DND-41 (cell line): ENCODE data around the gene FAU.

Experiments used
- ATAC-seq: fragments of 200-7000 bp; cut with Tn5 transposase; 3 replicates; pipeline ENCODE4 v1.9.1; 2021; ENCODE audit warnings: low read depth; ENCODE audit not compliant: insufficient read depth
- DNase-seq: peaks from one replicate; pipeline ENCODE4 v3.0.0-alpha.2; 2020
- H2AFZ ChIP-seq: 2 replicates; pipeline ENCODE4 v1.6.0; 2012; ENCODE audit warnings: low read depth, low read length
- H3K27ac ChIP-seq: 2 replicates; pipeline ENCODE4 v1.5.1; 2012; ENCODE audit warnings: low read length, inconsistent platforms
- H3K27me3 ChIP-seq: fragments of 200-600 bp; sonication (generic); 2 replicates; pipeline ENCODE4 v1.6.0; 2012; ENCODE audit warnings: low read length, mild to moderate bottlenecking, inconsistent platforms; ENCODE audit not compliant: insufficient read depth, poor library complexity
- H3K36me3 ChIP-seq: 2 replicates; pipeline ENCODE4 v1.5.1; 2012; ENCODE audit warnings: low read length, inconsistent platforms; ENCODE audit not compliant: insufficient read depth
- H3K4me1 ChIP-seq: 2 replicates; pipeline ENCODE4 v1.5.1; 2012; ENCODE audit warnings: mild to moderate bottlenecking, low read length; ENCODE audit not compliant: insufficient read depth
- H3K4me2 ChIP-seq: 2 replicates; pipeline ENCODE4 v1.6.0; 2012; ENCODE audit warnings: mild to moderate bottlenecking, moderate library complexity, low read length, inconsistent platforms; ENCODE audit not compliant: insufficient read depth
- H3K4me3 ChIP-seq, 2 experiments: fragments of 200-600 bp in 1 of 2; shearing (Covaris generic) in 1 of 2; 2 replicates each; pipeline ENCODE4 v1.5.1; 2012 to 2016; ENCODE audit warnings: inconsistent platforms in 2 of 2, low read length in 2 of 2, mild to moderate bottlenecking in 2 of 2, low read depth in 1 of 2, moderate library complexity in 1 of 2
- H3K79me2 ChIP-seq: 2 replicates; pipeline ENCODE4 v1.6.0; 2012; ENCODE audit warnings: low read length, inconsistent platforms; ENCODE audit not compliant: insufficient read depth
- H3K9ac ChIP-seq: 2 replicates; pipeline ENCODE4 v1.6.0; 2012; ENCODE audit warnings: low read depth, mild to moderate bottlenecking, inconsistent platforms, low read length, moderate library complexity
- H3K9me3 ChIP-seq: 2 replicates; pipeline ENCODE4 v1.5.1; 2012; ENCODE audit warnings: low read length, moderate library complexity, mild to moderate bottlenecking, inconsistent platforms; ENCODE audit not compliant: insufficient read depth, severe bottlenecking
- H4K20me1 ChIP-seq: 2 replicates; pipeline ENCODE4 v1.6.0; 2012; ENCODE audit warnings: low read length; ENCODE audit not compliant: insufficient read depth
- EZH2 ChIP-seq: IDR thresholded peaks from 3 replicates; pipeline ENCODE4 v1.6.1; 2012; ENCODE audit warnings: borderline replicate concordance, low read depth, mild to moderate bottlenecking, moderate library complexity, low read length, inconsistent platforms; ENCODE audit not compliant: severe bottlenecking
- TF ChIP-seq, protein P1 (sequence below): IDR thresholded peaks from 2 replicates; pipeline ENCODE4 v1.5.1; 2012; ENCODE audit warnings: borderline replicate concordance, low read length, moderate library complexity, mild to moderate bottlenecking; ENCODE audit not compliant: poor library complexity, severe bottlenecking; ENCODE audit errors: extremely low read depth

Gene FAU

GRCh38 chr11:65083834-65084597, 37.9 kb downstream of the FAU start, which contains the start of the genes CDCA5 and ZFPL1:
Gene CDCA5, minus strand, starts transcription at chr11:65084040. Its CDS starts 62 bp downstream, at chr11:65083978.
Gene ZFPL1, plus strand, starts transcription at chr11:65084222. Its CDS starts 477 bp downstream, at chr11:65084699.
- H2AFZ ChIP-seq: peak within 1 kb of the TSS; percentile 84
- H4K20me1 ChIP-seq: peaks cover 34% of the 10 kb centered on the region
- peaks cover 56% of the 10 kb centered on the region for H3K4me1 ChIP-seq
- H3K4me2 ChIP-seq: peak within 1 kb of the TSS; percentile 89
- no peaks in the 10 kb centered on the region for H3K9me3 ChIP-seq
- peak within 1 kb of the TSS; percentile 96 for H3K27ac ChIP-seq
- peaks cover 66% of the 10 kb centered on the region for H3K79me2 ChIP-seq
- peak within 1 kb of the TSS; percentile 98 for H3K9ac ChIP-seq
- TF ChIP-seq, protein P1, sequence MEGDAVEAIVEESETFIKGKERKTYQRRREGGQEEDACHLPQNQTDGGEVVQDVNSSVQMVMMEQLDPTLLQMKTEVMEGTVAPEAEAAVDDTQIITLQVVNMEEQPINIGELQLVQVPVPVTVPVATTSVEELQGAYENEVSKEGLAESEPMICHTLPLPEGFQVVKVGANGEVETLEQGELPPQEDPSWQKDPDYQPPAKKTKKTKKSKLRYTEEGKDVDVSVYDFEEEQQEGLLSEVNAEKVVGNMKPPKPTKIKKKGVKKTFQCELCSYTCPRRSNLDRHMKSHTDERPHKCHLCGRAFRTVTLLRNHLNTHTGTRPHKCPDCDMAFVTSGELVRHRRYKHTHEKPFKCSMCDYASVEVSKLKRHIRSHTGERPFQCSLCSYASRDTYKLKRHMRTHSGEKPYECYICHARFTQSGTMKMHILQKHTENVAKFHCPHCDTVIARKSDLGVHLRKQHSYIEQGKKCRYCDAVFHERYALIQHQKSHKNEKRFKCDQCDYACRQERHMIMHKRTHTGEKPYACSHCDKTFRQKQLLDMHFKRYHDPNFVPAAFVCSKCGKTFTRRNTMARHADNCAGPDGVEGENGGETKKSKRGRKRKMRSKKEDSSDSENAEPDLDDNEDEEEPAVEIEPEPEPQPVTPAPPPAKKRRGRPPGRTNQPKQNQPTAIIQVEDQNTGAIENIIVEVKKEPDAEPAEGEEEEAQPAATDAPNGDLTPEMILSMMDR: no peak
- peak; percentile 85 for ATAC-seq
- peak within 1 kb of the TSS; percentile 89 to 91 for H3K4me3 ChIP-seq
- no peaks in the 10 kb centered on the region for H3K27me3 ChIP-seq
- H3K36me3 ChIP-seq: peaks cover 87% of the 10 kb centered on the region
- peak; percentile 96 for DNase-seq

DNA sequence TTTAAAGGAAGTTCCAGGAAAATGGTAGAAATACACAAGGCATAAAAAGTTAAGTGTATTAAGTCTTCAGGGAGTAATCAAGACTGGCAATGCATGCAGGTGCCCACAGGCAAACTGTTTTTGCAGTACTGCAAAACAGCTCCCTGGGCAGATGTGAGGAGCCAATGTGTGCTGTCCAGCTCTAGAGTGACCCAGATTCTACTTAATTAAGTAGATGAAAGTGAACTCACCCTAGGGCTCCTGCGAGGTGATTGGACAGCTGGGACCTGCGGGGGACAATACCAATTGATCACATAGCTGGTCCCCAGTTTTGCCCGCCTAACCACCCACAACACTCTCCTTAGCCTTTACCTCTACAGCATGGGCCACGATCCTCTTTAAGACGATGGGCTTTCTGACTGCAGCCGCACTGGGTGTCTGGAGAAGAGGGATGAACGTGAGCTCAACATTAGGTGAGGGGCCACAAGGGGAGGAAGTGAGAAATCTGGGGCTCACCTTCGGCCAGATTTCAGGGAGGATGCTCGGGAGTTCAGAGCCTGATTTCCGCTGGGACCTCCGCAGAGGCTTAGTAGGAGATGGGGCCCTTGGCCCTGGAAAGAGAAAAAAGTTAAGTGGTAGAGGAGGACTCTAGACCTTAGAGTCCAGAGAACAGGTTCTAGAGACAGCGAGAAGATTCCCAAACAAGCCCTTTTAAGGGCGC, 38.6 kb downstream of the FAU start:
- ATAC-seq (peak; percentile 25), DNase-seq (no peak)
- H3K9ac ChIP-seq: peak overlapping the region; percentile 98
- TF ChIP-seq, protein P1: peak; percentile 3
- TF ChIP-seq EZH2: no peak
- H2AFZ ChIP-seq: peak overlapping the region; percentile 80
- peak overlapping the region; percentile 89 to 91 for H3K4me3 ChIP-seq
- no peaks in the 10 kb centered on the region for H3K9me3 ChIP-seq
- H3K27me3 ChIP-seq: no peaks in the 10 kb centered on the region
- peaks cover 39% of the 10 kb centered on the region for H4K20me1 ChIP-seq
- H3K4me2 ChIP-seq: peak overlapping the region; percentile 74
- H3K27ac ChIP-seq: peak overlapping the region; percentile 96
- H3K4me1 ChIP-seq: peaks cover 60% of the 10 kb centered on the region
- peaks cover 87% of the 10 kb centered on the region for H3K36me3 ChIP-seq
- H3K79me2 ChIP-seq: peaks cover 73% of the 10 kb centered on the region

GRCh38 chr11:65078786-65079342, 43.1 kb downstream of the FAU start:
- H3K4me1 ChIP-seq: peaks cover 54% of the 10 kb centered on the region
- peaks cover 48% of the 10 kb centered on the region for H4K20me1 ChIP-seq
- H3K4me2 ChIP-seq: peak overlapping the region; percentile 38
- DNase-seq: no peak
- H3K79me2 ChIP-seq: peaks cover 61% of the 10 kb centered on the region
- 0 out of 4 replicates have a peak overlapping the region, but pooled peaks of 1 of the 2 experiments have one; percentile 7 for H3K4me3 ChIP-seq
- peaks cover 79% of the 10 kb centered on the region for H3K36me3 ChIP-seq
- no peak overlapping the region for H3K27ac ChIP-seq
- no peaks in the 10 kb centered on the region for H3K9me3 ChIP-seq
- ATAC-seq: no peak
- peak overlapping the region; percentile 0; the same call in 1 of the 2 replicates for H3K9ac ChIP-seq
- no peaks in the 10 kb centered on the region for H3K27me3 ChIP-seq
- TF ChIP-seq, protein P1: no peak
- no peak for TF ChIP-seq EZH2
- no peak overlapping the region for H2AFZ ChIP-seq
